Measurements from ENCODE around the gene STXBP4. TPM values are rescaled to one million over a fixed set of nuclear protein-coding genes. Genes with fewer than 3 reads are reported as not detected.

Gene STXBP4
- total RNA-seq, 1 experiment from 2014 or later: 13.6 TPM

- ATAC-seq: no peak
Measured at GRCh38 chr17:55068862-55069811, 100.6 kb downstream of the STXBP4 start.

More at GRCh38 chr17:55068862-55069811, 100.6 kb downstream of the STXBP4 start:
- H3K36me3 ChIP-seq (ENCODE audit: control insufficient read depth in 1 of 2, insufficient read depth in 2 of 2, low read length in 2 of 2): no peaks in the 10 kb centered on the region
- H3K27ac ChIP-seq (ENCODE audit: low read depth, low read length): no peak overlapping the region
- TF ChIP-seq REST (IDR thresholded peaks at IDR 0.05; ENCODE audit: low read depth) (no peak), EZH2phosphoT487 (IDR thresholded peaks at IDR 0.05; ENCODE audit: borderline replicate concordance) (no peak)
- no peaks in the 10 kb centered on the region for H3K27me3 ChIP-seq (ENCODE audit: insufficient read depth, low read length)
- RAD21 ChIA-PET (ENCODE audit: low non-redundant PET in 1 of 2, low total read pairs in 2 of 2, uncharacterized antibody in 2 of 2, unreplicated experiment in 2 of 2): no interaction called here
- no peaks in the 10 kb centered on the region for H3K9me2 ChIP-seq (ENCODE audit: insufficient read depth)
- no peak overlapping the region for H3K4me3 ChIP-seq (replicated peaks in 1 of 2; ENCODE audit: low read depth in 1 of 2, low read length in 2 of 2)
- CTCF ChIA-PET: interaction anchor here (1.2 kb wide), 1 partner anchor 445 kb away, joined by 3 read pairs; no protein-coding TSS in a partner anchor
- no TSS peak for BruUV-seq (replicated peaks)
- no peak overlapping the region for H3K9ac ChIP-seq (ENCODE audit: low read length)
- intact Hi-C loops (cut with micrococcal nuclease): no loop called here
- no peaks in the 10 kb centered on the region for H4K20me1 ChIP-seq (ENCODE audit: insufficient read depth)
- peaks cover 0 to 4% of the 10 kb centered on the region in 2 experiments; a peak in 2 of 4 replicates for H3K4me1 ChIP-seq (ENCODE audit: control insufficient read depth in 1 of 2, insufficient read depth in 2 of 2, low read length in 2 of 2)
- H3K4me2 ChIP-seq (ENCODE audit: low read length): no peak overlapping the region
- POLR2A ChIA-PET: interaction anchor here (1.0 kb wide), 1 partner anchor 10 kb away, joined by 4 read pairs; no protein-coding TSS in a partner anchor
- H3K9me3 ChIP-seq (ENCODE audit: control insufficient read depth in 1 of 2, insufficient read depth in 1 of 2, low read depth in 1 of 2, low read length in 2 of 2): no peaks in the 10 kb centered on the region
- DNase-seq (ENCODE audit: low read depth, low spot score): no peak
- H2AFZ ChIP-seq (ENCODE audit: low read depth, low read length, poor library complexity, severe bottlenecking): no peak overlapping the region
- no peaks in the 10 kb centered on the region for H3K79me2 ChIP-seq (ENCODE audit: insufficient read depth, low read length)
